OCI-LY7 (cell line): Measurements from ENCODE around the gene AP2A1.

Experiments used
- EZH2phosphoT487 ChIP-seq: fragments of 200-600 bp; sonication (generic); IDR thresholded peaks from 2 replicates; pipeline ENCODE4 v1.6.1; 2018; ENCODE audit warnings: low read depth, borderline replicate concordance, mild to moderate bottlenecking, mixed run types, antibody characterized with exemption, low read length, moderate library complexity, mixed read lengths
- TF ChIP-seq, protein P1 (sequence below): fragments of 200-600 bp; sonication (generic); conservative IDR thresholded peaks from 2 replicates; pipeline ENCODE4 v1.5.1; 2014; ENCODE audit warnings: mild to moderate bottlenecking, antibody characterized with exemption, low read length, moderate library complexity, mixed read lengths

DNA sequence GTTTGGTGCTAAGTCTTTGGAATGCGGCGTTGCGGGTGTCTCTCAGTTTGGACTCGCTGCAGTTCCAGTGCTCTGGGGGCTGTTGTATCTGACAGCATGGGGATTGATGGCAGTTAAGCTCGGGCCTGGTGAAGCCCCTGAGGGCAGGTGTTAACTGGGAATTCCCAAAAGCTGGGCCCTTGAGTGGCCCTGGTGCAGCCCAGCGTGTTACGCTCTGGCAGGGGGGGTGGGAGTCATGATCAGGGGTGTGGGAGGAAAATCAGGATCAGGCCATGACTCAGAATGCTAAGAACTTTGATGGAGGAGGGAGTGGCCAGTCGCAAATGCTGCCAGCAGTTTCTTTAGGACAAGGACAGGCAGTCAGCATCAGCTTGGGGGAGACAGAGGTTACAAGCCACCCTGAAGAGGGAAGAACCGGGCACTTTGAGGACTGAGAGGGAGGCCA, 19.6 kb downstream of the AP2A1 start:
- TF ChIP-seq, protein P1, sequence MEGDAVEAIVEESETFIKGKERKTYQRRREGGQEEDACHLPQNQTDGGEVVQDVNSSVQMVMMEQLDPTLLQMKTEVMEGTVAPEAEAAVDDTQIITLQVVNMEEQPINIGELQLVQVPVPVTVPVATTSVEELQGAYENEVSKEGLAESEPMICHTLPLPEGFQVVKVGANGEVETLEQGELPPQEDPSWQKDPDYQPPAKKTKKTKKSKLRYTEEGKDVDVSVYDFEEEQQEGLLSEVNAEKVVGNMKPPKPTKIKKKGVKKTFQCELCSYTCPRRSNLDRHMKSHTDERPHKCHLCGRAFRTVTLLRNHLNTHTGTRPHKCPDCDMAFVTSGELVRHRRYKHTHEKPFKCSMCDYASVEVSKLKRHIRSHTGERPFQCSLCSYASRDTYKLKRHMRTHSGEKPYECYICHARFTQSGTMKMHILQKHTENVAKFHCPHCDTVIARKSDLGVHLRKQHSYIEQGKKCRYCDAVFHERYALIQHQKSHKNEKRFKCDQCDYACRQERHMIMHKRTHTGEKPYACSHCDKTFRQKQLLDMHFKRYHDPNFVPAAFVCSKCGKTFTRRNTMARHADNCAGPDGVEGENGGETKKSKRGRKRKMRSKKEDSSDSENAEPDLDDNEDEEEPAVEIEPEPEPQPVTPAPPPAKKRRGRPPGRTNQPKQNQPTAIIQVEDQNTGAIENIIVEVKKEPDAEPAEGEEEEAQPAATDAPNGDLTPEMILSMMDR = no peak
- no peak for TF ChIP-seq EZH2phosphoT487
